NB4 (cell line): ENCODE data around the gene MCTP1.

Experiments
- CTCF ChIP-seq: IDR thresholded peaks from one replicate; pipeline ENCODE4 v1.5.1; 2012; ENCODE audit warnings: low read depth, low read length
- MAX ChIP-seq: IDR thresholded peaks from 2 replicates; pipeline ENCODE4 v1.6.1; 2011; ENCODE audit warnings: low read depth, low read length
- MYC ChIP-seq: IDR thresholded peaks from 2 replicates; pipeline ENCODE4 v1.6.1; 2011; ENCODE audit warnings: low read depth, low read length
- POLR2A ChIP-seq: IDR thresholded peaks from 2 replicates; pipeline ENCODE4 v1.6.1; 2011; ENCODE audit warnings: mild to moderate bottlenecking; ENCODE audit not compliant: insufficient read length; ENCODE audit errors: extremely low read depth

DNA sequence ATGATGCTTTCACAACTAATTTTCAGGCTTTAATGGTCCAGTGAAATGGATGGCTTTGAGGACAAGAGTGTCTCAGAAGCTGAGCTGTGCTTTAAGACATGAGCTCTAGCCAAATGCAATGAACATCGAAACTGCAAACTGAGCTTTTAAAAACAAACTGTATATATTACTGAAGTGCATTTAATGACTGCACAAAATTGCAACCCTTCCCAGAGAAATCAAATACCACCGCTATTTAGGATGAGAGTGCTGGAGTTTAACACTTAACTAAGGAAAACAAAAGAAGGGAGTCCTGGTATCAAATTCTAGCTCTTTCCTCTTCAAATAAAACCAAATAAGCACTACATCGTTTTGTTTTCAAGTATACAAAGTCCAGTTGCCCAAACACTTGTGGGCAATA, 502.5 kb downstream of the MCTP1 start:
- TF ChIP-seq CTCF (no peak), MAX (no peak), POLR2A (no peak), MYC (no peak)
